Loucy (cell line): ENCODE results near the gene EFCAB8.

Experiments
- H2AFZ ChIP-seq: fragments of 200-600 bp; sonication (generic); 2 replicates; pipeline ENCODE4 v1.6.0; 2016; ENCODE audit warnings: antibody characterized with exemption, mild to moderate bottlenecking, low read length, moderate library complexity
- H3F3A ChIP-seq: fragments of 200-600 bp; 2 replicates; pipeline ENCODE4 v1.6.0; 2016; ENCODE audit warnings: antibody characterized with exemption, low read depth, mild to moderate bottlenecking
- H3K27me3 ChIP-seq: fragments of 200-600 bp; sonication (generic); 2 replicates; pipeline ENCODE4 v1.6.1; 2014; ENCODE audit warnings: low read length, mild to moderate bottlenecking; ENCODE audit not compliant: insufficient read depth, poor library complexity, severe bottlenecking
- H3K36me3 ChIP-seq: fragments of 200-600 bp; sonication (generic); 2 replicates; pipeline ENCODE4 v1.6.1; 2016; ENCODE audit warnings: low read length; ENCODE audit not compliant: insufficient read depth
- H3K4me1 ChIP-seq: fragments of 200-600 bp; sonication (generic); 2 replicates; pipeline ENCODE4 v1.5.1; 2014; ENCODE audit warnings: low read length, mild to moderate bottlenecking; ENCODE audit not compliant: insufficient read depth, poor library complexity, severe bottlenecking
- H3K4me2 ChIP-seq: fragments of 200-600 bp; sonication (generic); 2 replicates; pipeline ENCODE4 v1.6.0; 2014; ENCODE audit warnings: antibody characterized with exemption, low read length, low read depth, mild to moderate bottlenecking; ENCODE audit not compliant: poor library complexity, severe bottlenecking
- H3K4me3 ChIP-seq: fragments of 200-600 bp; sonication (generic); 2 replicates; pipeline ENCODE4 v1.5.1; 2014; ENCODE audit warnings: low read length, mild to moderate bottlenecking, mixed read lengths; ENCODE audit not compliant: poor library complexity, severe bottlenecking
- H3K79me2 ChIP-seq: fragments of 200-600 bp; sonication (generic); 2 replicates; pipeline ENCODE4 v1.6.1; 2014; ENCODE audit warnings: low read length; ENCODE audit not compliant: insufficient read depth
- H3K9ac ChIP-seq: fragments of 200-600 bp; sonication (generic); 2 replicates; pipeline ENCODE4 v1.6.0; 2014; ENCODE audit warnings: mild to moderate bottlenecking, low read depth, low read length, moderate library complexity; ENCODE audit not compliant: poor library complexity, severe bottlenecking
- H3K9me2 ChIP-seq: fragments of 200-600 bp; sonication (generic); replicated peaks from 2 replicates; pipeline ENCODE4 v1.6.1; 2016; ENCODE audit warnings: low read depth, low read length, mixed read lengths
- H3K9me3 ChIP-seq: fragments of 200-600 bp; sonication (generic); 2 replicates; pipeline ENCODE4 v1.6.1; 2014; ENCODE audit warnings: mild to moderate bottlenecking, antibody characterized with exemption, low read length, low read depth; ENCODE audit not compliant: insufficient read depth
- H4K20me1 ChIP-seq: fragments of 200-600 bp; sonication (generic); 2 replicates; pipeline ENCODE4 v1.6.0; 2014; ENCODE audit warnings: antibody characterized with exemption, low read length, mild to moderate bottlenecking; ENCODE audit not compliant: insufficient read depth, poor library complexity, severe bottlenecking
- EZH2phosphoT487 ChIP-seq: fragments of 200-600 bp; IDR thresholded peaks from 2 replicates; pipeline ENCODE4 v1.6.1; 2018; ENCODE audit warnings: antibody characterized with exemption, mild to moderate bottlenecking, moderate library complexity, borderline replicate concordance
- TF ChIP-seq, protein P1 (sequence below): fragments of 200-600 bp; sonication (generic); conservative IDR thresholded peaks from 2 replicates; pipeline ENCODE4 v1.5.1; 2014; ENCODE audit warnings: mild to moderate bottlenecking, antibody characterized with exemption, low read length

Gene EFCAB8

DNA sequence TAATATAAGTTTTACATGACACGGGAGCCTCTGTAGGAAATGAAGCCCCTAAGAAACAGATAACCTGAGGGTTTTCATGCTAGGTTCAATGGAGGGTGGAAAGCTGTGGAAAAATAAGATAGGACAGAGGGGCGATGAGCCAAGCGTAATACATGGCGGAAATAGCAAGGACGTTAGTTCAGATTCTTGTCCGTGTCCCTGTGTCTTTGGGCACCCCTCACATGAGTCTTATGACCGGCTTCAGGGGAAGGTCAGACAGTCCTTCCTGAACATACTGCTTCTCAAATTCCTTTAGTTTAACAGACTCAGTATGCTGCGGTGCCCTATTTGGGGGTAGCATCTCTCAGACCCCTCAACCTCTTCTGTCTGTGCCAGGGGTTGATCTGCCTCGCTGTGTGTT, 20.8 kb downstream of the EFCAB8 start:
- no peaks in the 10 kb centered on the region for H3K9me2 ChIP-seq
- H3F3A ChIP-seq, result no peaks in the 10 kb centered on the region
- H3K36me3 ChIP-seq, result no peaks in the 10 kb centered on the region
- no peak overlapping the region for H3K4me2 ChIP-seq
- no peak overlapping the region for H3K9ac ChIP-seq
- no peaks in the 10 kb centered on the region for H3K4me1 ChIP-seq
- no peak overlapping the region for H2AFZ ChIP-seq
- H4K20me1 ChIP-seq, result no peaks in the 10 kb centered on the region
- no peaks in the 10 kb centered on the region for H3K27me3 ChIP-seq
- H3K9me3 ChIP-seq, result no peaks in the 10 kb centered on the region
- no peaks in the 10 kb centered on the region for H3K79me2 ChIP-seq
- TF ChIP-seq EZH2phosphoT487, result no peak
- TF ChIP-seq, protein P1, sequence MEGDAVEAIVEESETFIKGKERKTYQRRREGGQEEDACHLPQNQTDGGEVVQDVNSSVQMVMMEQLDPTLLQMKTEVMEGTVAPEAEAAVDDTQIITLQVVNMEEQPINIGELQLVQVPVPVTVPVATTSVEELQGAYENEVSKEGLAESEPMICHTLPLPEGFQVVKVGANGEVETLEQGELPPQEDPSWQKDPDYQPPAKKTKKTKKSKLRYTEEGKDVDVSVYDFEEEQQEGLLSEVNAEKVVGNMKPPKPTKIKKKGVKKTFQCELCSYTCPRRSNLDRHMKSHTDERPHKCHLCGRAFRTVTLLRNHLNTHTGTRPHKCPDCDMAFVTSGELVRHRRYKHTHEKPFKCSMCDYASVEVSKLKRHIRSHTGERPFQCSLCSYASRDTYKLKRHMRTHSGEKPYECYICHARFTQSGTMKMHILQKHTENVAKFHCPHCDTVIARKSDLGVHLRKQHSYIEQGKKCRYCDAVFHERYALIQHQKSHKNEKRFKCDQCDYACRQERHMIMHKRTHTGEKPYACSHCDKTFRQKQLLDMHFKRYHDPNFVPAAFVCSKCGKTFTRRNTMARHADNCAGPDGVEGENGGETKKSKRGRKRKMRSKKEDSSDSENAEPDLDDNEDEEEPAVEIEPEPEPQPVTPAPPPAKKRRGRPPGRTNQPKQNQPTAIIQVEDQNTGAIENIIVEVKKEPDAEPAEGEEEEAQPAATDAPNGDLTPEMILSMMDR, result no peak
- no peak overlapping the region for H3K4me3 ChIP-seq

DNA sequence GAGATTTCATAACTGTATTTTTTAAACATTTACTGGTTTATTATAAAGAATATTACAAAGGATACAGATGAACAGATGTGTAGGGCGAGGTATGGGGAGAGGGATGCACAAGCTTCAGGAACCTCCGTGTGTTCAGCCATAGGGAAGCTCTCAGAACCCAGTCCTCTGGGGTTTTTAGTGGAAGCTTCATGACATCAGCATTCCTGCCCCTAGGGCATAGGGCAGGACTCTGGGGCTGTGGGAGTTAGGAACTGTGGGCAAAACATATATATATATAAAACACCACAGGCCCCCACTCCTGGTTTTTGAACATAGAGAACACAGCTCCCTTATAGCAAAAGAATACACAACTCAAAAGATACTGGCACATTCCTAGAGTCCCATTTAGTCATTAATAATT, 21.9 kb downstream of the EFCAB8 start:
- no peaks in the 10 kb centered on the region for H3K36me3 ChIP-seq
- H3K9me3 ChIP-seq, result no peaks in the 10 kb centered on the region
- no peaks in the 10 kb centered on the region for H3K9me2 ChIP-seq
- no peak overlapping the region for H3K4me2 ChIP-seq
- no peaks in the 10 kb centered on the region for H3K4me1 ChIP-seq
- no peak overlapping the region for H3K4me3 ChIP-seq
- H3F3A ChIP-seq, result no peaks in the 10 kb centered on the region
- H2AFZ ChIP-seq, result no peak overlapping the region
- no peak overlapping the region for H3K9ac ChIP-seq
- TF ChIP-seq, protein P1, result no peak
- no peaks in the 10 kb centered on the region for H4K20me1 ChIP-seq
- no peaks in the 10 kb centered on the region for H3K79me2 ChIP-seq
- H3K27me3 ChIP-seq, result no peaks in the 10 kb centered on the region

DNA sequence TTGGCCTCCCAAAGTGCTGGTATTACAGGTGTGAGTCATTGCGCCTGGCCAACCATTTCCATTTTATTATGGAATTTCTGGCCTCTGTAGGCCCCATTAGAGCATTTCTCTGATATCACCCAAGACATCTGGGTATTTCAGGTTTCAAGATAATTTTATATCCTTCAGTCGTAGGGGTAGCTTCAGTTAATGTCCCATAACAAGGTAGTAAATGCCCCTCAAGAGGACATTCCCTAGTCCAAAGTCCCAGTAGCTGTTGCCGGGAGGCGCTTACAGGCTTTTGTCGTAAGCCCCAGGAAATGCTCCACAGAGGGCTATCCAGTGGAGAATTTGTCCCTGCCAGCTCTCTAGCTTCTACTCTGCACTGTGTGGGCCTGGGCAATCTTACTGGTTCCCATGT, 24.4 kb downstream of the EFCAB8 start:
- Histone ChIP-seq H3F3A (no peaks in the 10 kb centered on the region), H2AFZ (no peak overlapping the region), H3K9ac (no peak overlapping the region), H3K4me1 (no peaks in the 10 kb centered on the region), H3K36me3 (no peaks in the 10 kb centered on the region), H3K4me3 (no peak overlapping the region), H3K27me3 (no peaks in the 10 kb centered on the region), H3K79me2 (no peaks in the 10 kb centered on the region), H4K20me1 (no peaks in the 10 kb centered on the region), H3K4me2 (no peak overlapping the region), H3K9me3 (no peaks in the 10 kb centered on the region), H3K9me2 (no peaks in the 10 kb centered on the region)
- no peak for TF ChIP-seq EZH2phosphoT487
- TF ChIP-seq, protein P1, result no peak
